Fibroblast of villous mesenchyme (primary cell): ENCODE measurements around the gene MMP10. TPM values are rescaled to one million over a fixed set of nuclear protein-coding genes. Genes with fewer than 3 reads are reported as not detected.

Source experiments
- DNase-seq: peaks from one replicate; pipeline ENCODE4 v3.0.0-alpha.2; 2010; ENCODE audit warnings: low read depth
- H3K4me3 ChIP-seq: 2 replicates; pipeline ENCODE4 v1.5.1; 2011; ENCODE audit warnings: low read depth, mild to moderate bottlenecking, low read length
- total RNA-seq: library from RNA; depleted of rRNA; stranded (reverse); fragments of >200 nt; gene quantifications from 2 replicates; pipeline ENCODE4 v1.2.3, GENCODE V29; 2012
- TF ChIP-seq, protein P1 (sequence below): IDR thresholded peaks from 2 replicates; pipeline ENCODE4 v1.5.1; 2012; ENCODE audit warnings: low read depth, mild to moderate bottlenecking, low read length; ENCODE audit not compliant: insufficient read depth

Gene MMP10
- total RNA-seq, result 0.86 and 28.0 TPM in 2 replicates

DNA sequence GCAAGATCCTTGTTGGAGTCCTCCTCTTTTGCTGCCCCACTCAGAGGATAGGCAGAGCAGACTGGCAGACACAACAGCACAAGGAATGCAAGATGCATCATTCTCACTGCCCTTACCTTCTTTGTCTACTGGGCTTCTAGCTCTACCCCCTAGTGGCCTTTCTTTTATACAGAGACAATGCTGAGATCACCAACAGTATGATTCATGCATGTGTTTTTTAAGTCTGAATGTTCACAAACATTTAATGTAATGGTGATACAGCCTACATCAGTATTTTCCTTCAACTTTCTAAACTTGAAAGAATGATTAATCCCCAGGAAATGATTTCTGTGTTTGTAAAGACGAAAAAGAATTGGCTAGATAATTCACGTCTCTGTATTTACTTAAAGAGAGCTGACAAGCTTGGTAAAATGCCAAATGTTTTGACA, at the start of gene MMP10:
MMP10 (minus strand) TSS at position 138 of the 428 bp plus-strand sequence; CDS start at position 101, 37 bp downstream.
- peak; percentile 46 for DNase-seq
- TF ChIP-seq, protein P1, sequence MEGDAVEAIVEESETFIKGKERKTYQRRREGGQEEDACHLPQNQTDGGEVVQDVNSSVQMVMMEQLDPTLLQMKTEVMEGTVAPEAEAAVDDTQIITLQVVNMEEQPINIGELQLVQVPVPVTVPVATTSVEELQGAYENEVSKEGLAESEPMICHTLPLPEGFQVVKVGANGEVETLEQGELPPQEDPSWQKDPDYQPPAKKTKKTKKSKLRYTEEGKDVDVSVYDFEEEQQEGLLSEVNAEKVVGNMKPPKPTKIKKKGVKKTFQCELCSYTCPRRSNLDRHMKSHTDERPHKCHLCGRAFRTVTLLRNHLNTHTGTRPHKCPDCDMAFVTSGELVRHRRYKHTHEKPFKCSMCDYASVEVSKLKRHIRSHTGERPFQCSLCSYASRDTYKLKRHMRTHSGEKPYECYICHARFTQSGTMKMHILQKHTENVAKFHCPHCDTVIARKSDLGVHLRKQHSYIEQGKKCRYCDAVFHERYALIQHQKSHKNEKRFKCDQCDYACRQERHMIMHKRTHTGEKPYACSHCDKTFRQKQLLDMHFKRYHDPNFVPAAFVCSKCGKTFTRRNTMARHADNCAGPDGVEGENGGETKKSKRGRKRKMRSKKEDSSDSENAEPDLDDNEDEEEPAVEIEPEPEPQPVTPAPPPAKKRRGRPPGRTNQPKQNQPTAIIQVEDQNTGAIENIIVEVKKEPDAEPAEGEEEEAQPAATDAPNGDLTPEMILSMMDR, result peak; percentile 64
- no peak within 1 kb of the TSS for H3K4me3 ChIP-seq

DNA sequence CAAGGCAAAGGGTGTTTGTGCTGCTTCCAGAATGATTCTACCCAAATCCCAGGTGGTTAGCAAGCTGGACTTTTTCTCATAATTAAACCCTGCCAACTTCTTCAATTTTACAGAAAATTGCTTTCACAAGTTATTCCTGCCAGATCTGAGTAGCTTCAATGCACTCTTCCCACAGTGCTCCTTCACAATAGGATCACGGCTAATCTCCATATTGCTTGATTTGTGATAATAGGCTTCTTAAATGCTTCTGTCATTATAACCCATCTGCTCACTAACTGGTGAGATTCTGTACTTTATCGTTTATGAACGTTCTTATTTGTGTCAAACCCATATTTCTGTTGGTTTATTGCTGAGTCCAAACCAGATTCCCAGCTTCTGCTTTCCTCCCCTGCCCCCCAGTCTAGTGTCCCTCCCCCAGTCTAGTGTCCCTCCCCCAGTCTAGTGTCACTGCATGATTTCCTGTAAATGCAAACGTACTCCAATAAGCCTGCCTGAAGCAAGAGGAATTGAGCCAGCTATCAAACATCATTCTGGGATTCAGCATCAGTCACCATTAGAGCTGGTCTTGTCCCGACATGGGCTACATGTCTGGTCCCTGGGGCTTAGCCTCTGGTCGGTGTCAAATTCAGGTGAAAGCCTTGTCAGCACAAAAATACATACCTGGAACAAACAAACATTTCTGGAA, 49.0 kb upstream of the MMP10 start:
- TF ChIP-seq, protein P1, result no peak
- DNase-seq, result no peak

DNA sequence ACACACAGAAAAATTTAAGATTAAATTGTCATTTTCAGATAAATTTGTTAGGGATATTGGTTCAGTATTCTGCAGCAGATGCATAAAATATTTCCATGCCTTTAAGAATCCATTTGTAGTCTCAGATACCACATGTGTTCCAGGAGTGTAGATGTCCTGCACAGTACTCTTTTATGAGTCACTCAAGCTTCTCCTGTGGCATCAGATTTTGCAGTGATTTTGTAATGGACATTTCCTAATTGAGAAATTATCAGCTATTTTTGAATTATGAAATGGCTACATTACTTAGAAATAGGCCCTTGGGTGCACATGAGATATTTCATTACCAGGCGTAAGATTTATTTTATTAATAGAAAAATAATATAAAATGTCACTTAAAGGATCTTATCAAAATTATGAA, 44.1 kb upstream of the MMP10 start:
- H3K4me3 ChIP-seq, result no peak overlapping the region
- TF ChIP-seq, protein P1, result no peak
- DNase-seq, result no peak

More for the DNA sequence above, 49.0 kb upstream of the MMP10 start:
- H3K4me3 ChIP-seq, result no peak overlapping the region

DNA sequence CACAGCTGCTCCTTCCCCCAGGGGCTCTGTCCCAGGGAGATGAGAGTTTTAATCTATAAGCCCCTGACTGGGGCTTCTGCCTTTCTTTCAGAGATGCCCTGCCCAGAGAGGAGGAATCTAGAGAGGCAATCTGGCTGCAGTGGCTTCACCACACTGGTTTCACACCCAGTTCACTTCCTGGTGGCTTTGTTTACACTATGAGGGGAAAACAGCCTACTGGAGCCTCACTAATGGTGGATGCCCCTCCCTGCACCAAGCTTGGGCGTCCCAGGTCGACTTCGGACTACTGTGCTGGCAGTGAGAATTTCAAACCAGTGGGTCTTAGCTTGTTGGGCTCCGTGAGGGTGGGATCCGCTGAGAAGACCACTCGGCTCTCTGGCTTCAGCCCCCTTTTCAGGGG, 39.1 kb upstream of the MMP10 start:
- TF ChIP-seq, protein P1, result no peak
- no peak for DNase-seq
- no peak overlapping the region for H3K4me3 ChIP-seq

GRCh38 chr11:102813484-102813883, 33.1 kb upstream of the MMP10 start:
- TF ChIP-seq, protein P1, result no peak

DNA sequence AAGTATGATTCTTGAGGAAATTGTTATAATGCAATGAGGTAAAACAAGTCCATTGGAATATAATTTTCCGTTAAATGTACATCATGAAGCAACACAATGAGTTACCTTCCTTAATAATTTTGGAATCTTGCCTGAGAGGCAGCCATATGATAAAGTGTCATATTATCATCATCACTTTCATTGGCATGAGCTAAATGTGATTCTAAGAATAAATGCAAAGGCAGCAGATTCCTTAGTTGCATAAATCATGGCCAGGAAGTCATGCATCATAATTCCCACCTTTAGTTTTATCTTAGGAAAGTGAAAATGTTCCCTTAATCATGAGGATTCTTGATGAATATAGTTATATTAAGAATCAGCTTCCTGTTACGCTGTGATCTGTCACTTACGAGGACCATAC, 31.8 kb upstream of the MMP10 start:
- TF ChIP-seq, protein P1, result no peak
- H3K4me3 ChIP-seq, result no peak overlapping the region
- no peak for DNase-seq

More at GRCh38 chr11:102813484-102813883, 33.1 kb upstream of the MMP10 start:
- no peak overlapping the region for H3K4me3 ChIP-seq
- DNase-seq, result no peak
